HG02981 (cell line): ENCODE results near the gene EZH1.

Experiments
- ATAC-seq: cut with Tn5 transposase; IDR thresholded peaks from one replicate; pipeline ENCODE4 v1.9.1; 2021; ENCODE audit warnings: mild to moderate bottlenecking, moderate library complexity; ENCODE audit not compliant: unreplicated experiment

The EZH1 gene

DNA sequence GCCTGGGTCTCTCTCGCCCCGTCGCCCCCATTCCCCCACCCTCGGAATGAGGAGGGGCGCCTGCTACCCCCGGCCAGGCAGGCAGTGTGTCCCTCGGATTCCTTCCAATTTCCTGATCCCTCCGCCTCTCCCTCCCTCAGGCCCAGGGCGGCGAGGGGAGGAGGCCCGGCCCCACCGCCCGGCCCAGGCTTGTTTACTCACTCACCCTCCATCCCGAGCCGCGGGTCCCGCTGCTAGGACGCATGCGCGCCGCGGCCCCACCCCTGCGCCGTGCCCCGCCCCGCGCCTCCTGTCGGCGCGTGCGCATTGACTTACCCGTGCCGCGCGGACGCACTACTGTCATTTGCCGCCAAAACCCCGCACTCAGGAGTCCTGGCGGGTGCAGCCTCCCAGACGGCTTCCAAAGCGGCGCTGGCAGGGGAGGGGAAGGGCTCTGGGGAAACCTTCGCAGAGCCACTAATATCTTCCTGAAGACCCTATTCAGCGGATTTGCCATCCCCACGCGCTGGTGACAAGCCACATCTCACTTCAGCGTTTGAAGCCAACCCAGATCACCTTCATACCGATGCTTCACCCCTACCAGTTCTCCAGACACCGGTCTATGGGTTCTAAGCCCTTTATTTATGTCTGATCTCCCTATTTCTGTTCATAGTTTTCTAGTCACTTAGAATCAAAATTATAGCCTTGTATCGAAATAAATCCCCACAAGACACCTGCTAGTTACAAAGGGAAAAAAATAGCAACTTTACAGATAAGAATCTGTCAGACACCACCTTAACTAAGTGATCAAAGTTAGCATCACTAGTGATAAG, at the start of gene EZH1:
Gene EZH1, minus strand, starts transcription at position 235 of the 812 bp plus-strand sequence. CDS start 16,099 bp downstream, outside the sequence.
- ATAC-seq = peak; percentile 88

DNA sequence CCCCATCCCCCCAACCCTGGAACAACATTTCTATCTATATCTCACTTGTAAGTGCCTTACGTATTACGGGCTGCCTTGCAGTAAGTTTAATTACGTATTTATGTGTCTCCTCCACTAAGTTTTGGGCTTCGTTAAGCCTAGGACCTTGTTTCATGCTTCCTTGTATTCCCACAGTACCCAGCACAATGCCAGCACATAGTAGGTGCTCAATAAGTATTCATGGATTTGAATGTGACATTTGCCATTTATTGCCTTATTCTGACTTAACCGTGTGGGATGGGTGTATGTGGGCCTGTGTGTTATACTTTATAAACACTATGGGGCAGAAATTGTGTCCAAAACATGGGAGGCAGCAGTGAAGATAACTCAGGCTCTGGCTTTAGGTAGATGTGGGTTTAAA, 47.7 kb upstream of the EZH1 start:
- ATAC-seq = no peak

DNA sequence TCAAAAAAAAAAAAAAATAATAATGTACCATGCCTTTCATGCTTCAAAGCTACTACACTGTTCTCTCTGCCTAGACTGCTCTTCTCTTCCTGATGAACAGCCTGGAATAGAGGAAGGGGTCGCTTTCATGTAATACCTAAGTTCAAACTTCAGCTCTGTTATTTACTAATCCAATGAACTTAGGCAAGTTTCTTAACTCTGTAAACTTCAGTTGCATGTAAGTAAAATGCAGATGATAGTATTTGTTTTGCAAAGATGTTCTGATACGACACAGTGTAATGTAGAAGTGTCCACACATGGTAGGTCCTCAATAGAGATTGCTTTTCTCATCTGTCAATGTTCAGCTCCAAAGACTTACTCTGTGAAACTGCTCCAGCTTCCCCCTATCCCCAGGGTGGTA, 47.1 kb upstream of the EZH1 start:
- no peak for ATAC-seq

DNA sequence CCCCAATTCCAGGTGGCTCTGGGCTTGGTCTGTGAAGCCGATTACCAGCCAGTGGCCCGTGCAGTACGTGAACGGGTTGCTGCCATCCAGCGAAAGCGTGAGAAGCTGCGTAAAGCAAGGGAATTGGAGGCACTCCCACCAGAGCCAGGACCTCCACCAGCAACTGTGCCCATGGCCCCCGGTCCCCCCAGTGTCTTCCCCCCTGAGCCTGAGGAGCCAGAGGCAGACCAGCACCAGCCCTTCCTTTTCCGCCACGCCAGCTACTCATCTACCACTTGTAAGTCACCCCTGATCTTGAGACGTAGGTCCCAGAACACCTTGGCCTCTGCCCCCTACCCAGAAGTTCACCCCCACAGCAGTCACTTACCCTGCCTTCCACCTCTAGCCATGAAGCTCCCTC, 42.4 kb upstream of the EZH1 start:
- ATAC-seq = no peak

DNA sequence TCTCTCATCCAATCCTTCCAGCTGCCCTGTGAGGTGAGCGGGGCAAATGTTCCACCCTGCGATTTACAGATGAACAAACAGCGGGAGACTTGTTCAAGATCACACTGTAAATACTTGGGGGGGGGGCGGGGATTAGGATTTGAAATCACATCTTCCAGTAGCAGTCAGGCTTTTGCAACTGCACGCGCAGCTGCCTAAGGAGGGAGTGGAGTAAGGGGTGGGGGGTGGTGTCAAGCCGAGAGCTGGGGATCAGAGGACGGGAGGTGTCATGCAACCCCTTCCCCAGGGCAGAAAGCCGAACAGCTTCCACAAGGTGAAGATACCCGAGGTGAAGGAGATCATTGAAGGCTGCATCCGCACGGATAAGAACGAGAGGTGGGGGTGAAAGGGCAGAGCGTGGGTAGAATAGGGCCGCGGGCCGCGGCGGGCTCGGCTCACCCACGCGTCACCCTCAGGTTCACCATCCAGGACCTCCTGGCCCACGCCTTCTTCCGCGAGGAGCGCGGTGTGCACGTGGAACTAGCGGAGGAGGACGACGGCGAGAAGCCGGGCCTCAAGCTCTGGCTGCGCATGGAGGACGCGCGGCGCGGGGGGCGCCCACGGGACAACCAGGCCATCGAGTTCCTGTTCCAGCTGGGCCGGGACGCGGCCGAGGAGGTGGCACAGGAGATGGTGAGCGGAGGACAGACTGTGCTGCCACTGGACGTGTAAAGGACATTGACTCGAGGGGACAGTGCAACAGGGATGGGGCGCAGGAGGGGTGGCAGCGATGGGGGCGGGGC, 40.2 kb upstream of the EZH1 start:
- ATAC-seq = no peak

DNA sequence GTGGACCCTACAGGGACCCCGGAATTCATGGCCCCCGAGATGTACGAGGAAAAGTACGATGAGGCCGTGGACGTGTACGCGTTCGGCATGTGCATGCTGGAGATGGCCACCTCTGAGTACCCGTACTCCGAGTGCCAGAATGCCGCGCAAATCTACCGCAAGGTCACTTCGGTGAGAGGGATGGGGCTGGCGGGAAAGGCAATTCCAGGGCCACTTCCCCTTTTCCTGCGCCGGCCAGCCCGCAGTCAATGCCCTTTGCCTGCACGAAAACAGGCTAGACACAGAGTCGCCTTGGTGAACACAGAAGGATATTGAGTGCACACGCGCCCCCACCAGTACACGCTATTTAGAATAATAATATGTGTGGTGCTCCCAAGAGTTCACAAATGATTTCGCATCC, 39.6 kb upstream of the EZH1 start:
- no peak for ATAC-seq

DNA sequence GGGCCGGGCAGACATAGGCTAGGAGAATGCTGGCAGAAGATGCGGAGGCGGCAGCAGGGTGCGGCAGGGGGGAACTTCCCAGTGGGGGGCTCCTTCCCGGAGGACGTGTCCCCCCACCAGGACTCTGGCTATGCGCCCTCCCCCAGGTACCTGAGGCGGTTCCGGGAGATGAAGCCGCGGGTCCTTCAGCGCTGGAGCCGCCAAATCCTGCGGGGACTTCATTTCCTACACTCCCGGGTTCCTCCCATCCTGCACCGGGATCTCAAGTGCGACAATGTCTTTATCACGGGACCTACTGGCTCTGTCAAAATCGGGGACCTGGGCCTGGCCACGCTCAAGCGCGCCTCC, 38.9 kb upstream of the EZH1 start:
- no peak for ATAC-seq

DNA sequence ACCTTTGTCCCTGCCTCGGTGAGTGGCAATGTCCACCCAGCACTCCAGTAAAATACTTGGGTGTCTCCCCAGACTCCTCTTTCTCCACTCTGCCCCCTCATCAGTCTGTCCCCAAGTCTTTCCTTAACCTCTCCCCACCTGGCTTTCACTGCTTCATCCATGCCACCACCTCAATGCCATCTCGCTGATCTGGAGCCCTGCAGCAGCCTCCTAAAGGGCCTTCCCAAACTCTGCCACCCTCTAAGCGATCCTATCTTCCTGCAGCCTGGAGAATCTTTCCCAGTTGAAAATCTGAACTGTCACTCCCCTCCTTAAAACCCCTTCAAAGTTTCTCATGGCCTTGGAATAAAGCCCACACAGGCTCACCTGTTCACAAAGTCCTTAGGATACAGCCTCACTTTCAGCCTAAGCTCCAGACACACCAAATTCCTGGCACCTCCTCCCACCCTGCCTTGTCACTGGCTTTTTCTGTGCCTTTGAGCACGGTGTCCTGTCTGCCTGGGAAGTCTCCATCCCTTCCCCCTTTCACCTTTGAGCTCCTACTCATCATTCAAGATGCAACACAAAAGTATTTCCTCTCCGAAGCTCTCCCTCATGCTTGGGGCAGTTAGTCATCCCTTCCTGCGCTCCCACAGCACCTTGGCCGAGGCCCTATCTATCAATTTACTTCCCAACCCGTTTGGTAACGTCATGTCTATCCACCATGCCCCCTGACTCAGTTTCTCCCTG, 38.4 kb upstream of the EZH1 start:
- no peak for ATAC-seq

DNA sequence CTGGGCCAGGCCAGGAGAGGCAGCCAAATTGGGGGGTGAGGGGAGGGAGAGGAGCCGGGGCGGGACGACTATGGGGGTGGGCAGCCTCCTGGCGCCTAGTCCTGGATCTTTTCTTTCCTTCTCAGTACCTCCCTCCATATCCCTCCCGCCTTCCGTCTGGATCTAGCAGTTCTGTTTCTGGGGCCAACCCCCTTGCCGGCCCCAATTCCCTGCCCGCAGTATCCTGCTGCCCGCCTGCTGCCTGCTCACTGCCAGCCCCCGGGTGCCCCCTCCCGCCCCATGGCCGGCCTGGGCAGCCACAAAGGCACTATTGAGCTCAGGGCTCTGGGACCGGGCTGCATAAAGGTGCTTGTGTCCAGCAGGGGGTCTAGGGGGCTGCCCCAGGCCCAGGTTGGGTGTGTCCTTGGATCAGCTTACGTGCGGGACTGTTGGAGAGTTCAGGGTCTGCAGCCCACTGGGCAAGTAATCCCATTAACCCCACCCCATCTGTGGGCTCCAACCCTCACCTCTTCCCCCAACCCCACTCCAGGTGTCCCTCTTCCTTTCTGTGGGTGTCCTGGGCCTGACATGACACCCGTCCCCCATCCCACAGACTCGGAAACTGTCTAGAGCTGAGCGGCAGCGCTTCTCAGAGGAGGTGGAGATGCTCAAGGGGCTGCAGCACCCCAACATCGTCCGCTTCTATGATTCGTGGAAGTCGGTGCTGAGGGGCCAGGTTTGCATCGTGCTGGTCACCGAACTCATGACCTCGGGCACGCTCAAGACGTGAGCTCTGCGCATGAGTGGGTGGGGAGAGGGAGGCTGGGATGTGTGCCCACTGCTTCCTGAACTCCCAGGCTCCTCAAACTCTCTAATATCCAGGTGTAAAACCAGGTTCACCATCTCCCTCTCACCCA, 37.6 kb upstream of the EZH1 start:
- ATAC-seq = no peak

DNA sequence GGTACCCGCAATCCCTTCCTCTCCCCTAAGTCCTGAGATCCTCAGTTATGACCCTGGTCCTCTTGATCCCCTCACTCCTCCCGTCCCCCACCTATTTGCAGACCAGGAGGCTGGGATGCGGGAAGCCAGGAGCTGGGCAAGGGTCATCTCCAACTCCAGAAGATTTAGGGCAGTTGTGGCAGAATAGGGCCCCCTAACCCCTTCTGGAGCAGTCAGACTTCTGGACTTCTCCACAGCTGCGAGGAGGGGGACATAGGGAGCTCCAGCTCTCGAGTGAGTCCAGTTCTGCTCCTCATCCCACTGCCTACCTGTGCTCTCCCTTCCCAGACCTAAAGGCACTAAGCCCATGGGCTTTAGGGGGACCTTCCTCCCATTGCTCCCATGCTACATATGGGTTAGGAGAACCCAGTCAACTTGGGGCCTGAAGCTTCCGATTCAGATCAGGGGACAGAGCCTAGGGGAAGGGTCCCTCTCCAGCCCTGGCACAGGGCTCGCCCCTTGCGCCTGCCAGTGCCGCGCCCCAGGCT, 36.9 kb upstream of the EZH1 start:
- no peak for ATAC-seq

DNA sequence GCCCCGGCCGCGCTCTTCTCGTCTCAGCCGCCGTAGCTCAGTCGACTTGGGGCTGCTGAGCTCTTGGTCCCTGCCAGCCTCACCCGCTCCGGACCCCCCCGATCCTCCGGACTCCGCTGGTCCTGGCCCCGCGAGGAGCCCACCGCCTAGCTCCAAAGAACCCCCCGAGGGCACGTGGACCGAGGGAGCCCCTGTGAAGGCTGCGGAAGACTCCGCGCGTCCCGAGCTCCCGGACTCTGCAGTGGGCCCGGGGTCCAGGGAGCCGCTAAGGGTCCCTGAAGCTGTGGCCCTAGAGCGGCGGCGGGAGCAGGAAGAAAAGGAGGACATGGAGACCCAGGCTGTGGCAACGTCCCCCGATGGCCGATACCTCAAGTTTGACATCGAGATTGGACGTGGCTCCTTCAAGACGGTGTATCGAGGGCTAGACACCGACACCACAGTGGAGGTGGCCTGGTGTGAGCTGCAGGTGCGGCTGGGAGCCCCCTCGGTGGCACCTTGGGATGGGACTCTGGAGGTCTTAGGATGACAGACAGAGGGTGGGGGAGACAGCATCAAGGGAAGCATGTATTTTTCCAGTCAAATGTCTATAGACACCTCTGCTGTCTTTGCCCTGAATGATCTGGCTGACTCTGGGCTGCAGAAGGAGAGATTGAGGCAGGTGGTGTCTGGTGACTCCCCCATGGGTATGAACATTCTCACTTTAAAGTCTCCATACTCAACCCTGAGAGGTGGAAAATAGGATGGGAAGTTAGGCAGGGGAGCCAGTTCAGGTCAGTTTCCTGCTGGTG, 36.2 kb upstream of the EZH1 start:
- ATAC-seq = no peak

DNA sequence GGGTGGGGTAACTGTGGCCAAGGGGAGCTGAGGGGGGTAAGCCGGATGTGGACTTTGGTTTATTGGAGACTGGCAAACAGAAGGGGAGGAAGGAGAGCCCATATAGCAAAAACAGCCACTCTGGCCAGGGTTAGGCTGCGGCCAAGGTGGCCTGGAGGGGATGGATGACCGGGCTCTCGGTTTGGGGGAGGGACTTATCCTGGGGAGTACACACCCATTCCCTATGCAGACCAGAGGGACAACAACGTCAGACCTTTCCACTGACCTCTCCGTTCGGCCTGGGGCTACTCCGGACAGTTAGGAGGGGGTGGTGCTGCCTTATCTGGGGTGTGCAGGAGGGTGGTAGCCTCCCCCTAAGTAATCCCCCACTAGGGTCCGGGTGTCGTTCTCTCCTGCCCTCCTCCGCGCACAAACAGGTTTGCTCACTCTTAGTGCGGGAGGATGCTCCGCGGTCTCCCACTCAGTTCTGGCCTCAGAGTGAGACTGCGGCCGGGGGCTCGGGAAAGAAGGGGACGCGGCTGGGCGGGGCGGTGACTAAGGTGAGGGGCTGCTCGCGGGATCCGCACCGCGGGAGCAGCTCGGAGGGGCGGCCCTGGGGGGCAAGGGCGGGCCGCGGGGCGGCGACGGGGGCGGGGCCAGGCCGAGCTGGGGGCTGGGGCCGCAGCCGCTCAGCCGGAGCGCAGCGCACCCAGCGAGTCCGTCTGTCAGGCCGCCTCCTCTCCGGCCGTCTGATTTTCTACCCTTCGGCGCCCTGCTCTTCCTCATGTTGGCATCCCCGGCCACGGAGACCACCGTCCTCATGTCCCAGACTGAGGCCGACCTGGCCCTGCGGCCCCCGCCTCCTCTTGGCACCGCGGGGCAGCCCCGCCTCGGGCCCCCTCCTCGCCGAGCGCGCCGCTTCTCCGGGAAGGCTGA, 35.4 kb upstream of the EZH1 start, which contains the start of gene WNK4:
Gene WNK4, plus strand, starts transcription at position 675 of the 915 bp plus-strand sequence. Its CDS starts 89 bp downstream, at position 764.
- no peak for ATAC-seq

DNA sequence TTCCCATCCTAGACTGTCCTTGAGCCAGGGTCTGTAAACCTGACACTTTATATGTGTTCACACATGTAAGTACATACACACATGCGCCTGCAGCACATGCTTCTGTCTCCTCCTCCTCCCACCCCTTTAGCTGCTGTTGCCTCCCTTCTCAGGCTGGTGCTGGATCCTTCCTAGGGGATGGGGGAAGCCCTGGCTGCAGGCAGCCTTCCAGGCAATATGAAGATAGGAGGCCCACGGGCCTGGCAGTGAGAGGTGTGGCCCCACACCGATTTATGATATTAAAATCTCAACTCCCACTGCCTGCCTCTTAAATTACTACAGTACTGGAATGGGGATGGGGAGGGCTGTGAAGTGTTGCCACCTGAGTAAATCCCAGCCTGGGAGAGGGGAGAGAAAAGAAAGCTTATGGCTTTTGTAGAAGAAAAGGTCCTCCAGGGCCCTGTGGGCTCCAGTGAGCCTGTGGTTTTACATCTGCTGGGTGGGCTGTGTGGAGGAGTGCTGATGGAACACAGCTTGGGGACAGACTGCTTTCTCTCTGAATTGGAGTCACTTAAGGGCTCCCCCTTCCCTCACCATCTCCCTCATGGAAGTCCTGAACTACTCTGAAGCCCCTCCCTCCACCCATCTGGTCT, 34.6 kb upstream of the EZH1 start:
- ATAC-seq = no peak

DNA sequence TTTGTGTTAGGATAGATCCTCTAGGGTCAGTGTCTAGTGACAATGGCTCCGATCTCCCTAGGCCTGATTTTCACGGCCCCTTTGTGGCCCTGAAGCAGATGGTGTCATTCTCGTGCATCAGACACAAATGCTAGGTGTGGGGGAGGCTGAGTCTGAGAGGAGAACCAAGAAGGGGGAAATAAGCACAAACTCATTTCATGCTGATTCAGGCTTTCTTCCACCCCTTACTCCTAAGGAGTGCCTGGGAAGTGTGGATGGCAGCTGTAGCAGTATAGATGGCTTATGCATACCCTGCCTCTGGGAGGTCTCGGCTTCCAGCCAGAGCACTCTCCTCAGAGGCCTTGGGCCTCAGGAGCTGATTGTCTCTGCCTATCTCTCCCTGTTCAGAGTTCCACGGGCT, 33.7 kb upstream of the EZH1 start:
- no peak for ATAC-seq

DNA sequence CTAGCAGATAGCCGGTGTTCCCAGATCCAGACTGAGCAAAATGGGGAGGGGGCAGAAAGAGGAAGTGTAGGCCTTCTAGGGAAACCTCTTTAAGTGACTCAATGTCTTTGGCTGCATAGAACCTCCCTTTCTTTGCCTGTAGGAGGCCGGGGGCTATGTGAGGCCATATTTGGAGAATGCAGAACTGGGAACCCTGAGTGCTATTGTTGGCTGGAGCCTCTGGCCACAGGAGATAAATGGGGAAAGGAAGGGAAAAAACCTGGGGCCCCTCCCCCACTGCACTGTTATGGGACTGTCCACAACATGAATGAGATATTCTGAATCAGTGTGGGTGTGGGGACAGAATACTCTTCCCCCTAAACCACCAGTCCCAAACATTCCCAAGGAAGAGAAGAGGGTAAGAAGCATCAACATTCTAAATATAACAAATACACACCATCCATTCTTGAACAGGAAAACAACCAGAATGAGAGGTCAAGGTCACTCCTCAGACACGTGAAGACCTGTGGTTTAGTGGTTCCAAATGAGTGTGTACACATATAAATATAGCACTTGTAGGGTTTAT, 30.8 kb upstream of the EZH1 start:
- ATAC-seq = no peak

DNA sequence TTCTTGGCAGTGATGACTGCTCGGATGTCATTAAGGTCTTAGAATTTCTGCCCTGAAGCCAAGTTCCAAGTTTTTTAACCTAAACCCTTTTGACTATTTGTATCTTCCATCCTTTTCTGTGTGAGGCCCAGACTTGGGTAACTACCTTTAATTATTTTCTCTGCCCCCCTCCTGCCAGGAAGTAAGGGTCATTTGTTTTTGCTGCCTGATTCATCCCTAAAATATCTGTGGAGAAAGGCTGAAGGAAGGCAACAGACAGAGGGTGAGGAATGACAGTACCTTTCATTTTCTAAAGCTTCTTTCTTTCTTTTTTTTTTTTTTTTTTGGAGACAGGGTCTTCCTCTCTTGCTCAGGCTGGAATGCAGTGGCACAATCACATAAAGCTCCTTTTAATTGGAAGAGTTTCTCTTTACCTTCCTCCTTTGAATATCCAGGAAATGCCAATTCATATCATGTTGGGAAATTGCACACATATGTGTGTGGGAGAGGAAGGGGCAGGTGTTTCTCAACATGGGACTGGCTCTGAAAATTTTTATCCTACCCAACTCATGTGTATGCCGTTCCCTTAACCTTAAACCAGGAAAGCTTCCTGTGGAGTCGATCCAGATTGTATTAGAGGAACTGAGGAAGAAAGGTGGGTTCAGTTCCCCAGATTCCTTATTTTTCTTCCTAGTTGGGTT, 29.4 kb upstream of the EZH1 start:
- no peak for ATAC-seq
